GM04503 (cell line): ENCODE measurements around the gene TAF11.
"Not testable (repeated sequence)": the region's sequence is repeated elsewhere in the genome, so short reads cannot be mapped to it uniquely, and the experiment has no call there.

Experiments used
- DNase-seq: peaks from one replicate; pipeline ENCODE4 v3.0.0-alpha.2; 2012; ENCODE audit warnings: low read depth

The TAF11 gene

DNA sequence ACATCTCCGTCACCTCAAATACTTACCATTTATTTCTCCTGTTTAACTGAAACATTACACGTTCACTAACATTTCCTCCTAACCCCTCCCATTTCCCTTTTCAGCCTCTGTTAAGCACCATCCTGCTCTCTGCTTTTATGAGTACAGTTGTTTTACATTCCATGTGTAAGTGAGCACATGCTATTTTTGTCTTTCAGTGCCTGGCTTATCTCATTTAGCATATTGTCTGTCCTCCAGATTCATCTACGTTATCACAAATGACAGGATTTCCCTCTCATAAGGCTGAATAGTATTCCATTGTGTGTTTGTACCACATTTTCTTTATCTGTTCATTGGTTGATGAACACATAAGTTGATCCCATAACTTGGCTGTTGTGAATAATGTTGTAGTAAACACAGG, 22.7 kb downstream of the TAF11 start:
- no peak for DNase-seq

DNA sequence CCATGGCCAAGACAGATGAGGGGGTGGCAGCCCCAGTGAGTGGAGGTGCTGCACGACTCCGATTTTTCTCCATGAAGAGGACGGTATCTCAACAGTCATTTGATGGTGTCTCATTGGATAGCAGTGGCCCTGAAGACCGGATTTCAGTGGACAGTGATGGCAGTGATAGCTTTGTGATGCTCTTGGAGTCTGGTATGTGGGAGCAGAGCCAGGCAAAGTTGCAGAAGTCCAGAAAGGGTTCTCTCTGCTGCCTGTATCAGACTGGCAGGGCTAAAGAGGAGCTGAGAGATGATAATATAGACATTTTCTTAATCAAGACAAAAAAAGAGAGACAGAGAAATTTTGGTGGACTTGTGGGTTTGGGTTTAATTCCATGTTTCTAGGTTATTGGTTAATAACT, 23.8 kb downstream of the TAF11 start:
- DNase-seq = no peak

DNA sequence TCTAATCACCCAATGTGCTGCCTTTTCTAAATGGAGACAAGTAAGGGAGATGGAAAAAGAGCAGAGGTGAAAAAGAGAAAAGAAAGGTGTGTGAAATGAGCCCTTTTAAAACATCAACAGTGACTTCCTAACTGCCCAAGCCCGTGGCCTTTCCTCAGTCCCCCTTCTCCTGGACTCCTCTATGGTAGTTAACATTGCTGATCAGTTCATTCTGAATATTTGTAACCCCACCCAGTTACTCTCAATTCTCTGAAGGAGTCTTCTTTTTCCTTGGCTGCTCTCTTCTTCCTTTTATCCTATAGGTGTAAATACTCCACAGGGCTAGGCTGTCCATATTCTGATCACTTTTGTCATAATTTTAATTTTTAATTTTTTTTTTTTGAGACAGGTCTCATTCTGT, 27.1 kb downstream of the TAF11 start:
- DNase-seq = no peak

GRCh38 chr6:34859951-34860350, 27.9 kb downstream of the TAF11 start:
- no peak for DNase-seq

DNA sequence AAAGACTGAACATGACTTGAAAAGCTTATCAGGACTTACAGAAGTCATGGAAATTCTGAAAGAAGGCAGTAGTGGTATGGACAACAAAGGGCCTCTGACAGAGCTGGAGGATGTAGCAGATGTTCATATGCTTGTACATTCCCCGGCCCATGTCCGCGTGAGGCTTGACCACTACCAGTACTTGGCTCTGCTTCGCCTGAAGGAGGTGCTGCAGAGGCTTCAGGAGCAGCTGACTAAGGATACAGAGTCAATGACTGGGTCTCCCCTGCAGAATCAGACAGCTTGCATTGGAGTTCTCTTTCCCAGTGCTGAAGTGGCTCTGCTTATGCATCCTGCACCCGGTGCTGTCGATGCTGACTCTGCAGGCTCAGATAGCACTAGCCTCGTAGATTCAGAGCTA, 29.2 kb downstream of the TAF11 start:
- no peak for DNase-seq

DNA sequence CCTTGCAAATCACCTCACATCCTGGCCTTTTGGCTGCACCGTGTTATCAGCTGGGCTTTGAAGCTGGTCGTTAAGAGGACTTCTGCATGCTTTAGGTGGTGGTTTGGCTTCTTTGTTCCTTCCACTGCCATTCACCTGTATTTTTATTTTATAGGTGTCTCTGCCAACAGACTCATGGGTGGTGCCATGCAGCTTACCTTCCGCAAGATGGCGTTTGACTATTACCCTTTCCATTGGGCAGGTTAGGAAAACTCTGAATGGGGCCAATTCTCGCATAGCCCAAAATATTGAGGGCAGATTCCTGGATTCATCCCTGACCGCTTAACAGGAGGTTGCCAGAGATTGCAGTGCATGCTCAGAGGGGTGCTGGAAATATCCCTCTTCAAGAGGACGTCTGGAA, 32.4 kb downstream of the TAF11 start:
- no peak for DNase-seq

- peak; percentile 2 for DNase-seq
Observed at GRCh38 chr6:34852406-34853085, 35.3 kb downstream of the TAF11 start.

GRCh38 chr6:34851361-34851760, 36.5 kb downstream of the TAF11 start:
- no peak for DNase-seq

DNA sequence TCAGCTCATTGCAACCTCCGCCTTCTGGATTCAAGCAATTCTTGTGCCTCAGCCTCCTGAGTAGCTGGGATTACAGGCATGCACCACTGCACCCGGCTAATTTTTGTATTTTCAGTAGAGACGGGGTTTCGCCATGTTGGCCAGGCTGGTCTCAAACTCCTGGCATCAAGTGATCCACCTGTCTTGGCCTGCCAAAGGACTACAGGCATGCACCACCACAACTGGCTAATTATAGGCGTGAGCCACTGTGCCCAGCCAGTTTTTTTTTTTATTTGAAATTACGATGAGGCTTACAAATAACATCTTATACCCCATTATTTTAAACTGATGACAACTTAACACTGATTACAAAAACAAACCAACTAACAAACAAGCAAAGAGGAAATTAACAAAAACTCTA, 38.8 kb downstream of the TAF11 start:
- DNase-seq = not testable (repeated sequence)

GRCh38 chr6:34839666-34840352, 48.0 kb downstream of the TAF11 start:
- no peak for DNase-seq

GRCh38 chr6:34837528-34837927, 50.3 kb downstream of the TAF11 start:
- no peak for DNase-seq

DNA sequence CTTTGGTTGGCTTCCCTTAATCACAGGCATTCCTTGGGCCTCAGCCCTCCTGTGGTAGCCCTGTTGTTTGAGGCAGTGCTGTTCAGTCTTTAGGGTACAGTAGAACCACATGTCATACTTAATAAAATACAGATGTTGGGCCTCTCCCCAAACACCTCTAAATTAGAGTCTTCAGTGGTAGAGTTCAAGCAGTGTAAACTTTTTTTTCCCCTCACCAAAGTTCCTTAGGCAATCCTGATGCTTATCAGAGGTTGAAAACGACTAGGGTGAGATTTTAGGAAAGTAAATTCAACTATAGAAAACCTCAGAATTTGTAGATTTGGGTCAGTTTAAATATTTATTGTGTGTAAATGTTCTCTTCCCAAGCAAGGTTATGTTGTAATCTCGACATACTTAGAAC, 51.4 kb downstream of the TAF11 start:
- no peak for DNase-seq

GRCh38 chr6:34836008-34836407, 51.8 kb downstream of the TAF11 start:
- DNase-seq = no peak

GRCh38 chr6:34834789-34835518, 52.9 kb downstream of the TAF11 start:
- DNase-seq = peak; percentile 30

GRCh38 chr6:34832942-34833341, 54.9 kb downstream of the TAF11 start:
- DNase-seq = no peak

DNA sequence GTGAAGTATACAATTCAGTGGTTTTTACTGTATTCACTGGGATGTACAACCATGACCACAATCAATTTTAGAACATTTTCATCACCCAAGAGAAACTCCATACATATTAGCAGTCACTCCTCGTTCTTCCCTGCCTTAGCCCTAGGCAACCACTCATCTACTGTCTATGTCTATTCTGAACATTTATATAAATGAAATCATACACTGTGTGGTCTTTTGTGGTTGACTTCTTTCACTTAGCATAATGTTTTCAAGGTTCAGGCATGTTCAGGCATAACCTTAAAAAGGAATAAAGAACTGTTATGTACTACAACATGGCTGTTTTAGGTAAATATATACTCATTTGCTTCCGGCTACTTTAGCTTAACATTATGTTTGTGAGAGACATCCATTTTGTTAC, 58.7 kb downstream of the TAF11 start:
- DNase-seq = no peak
